Stimulated activated naive CD4-positive, alpha-beta T cell treated with Interleukin-2 at 50 U/mL for 16 hours (primary cell): ENCODE measurements around the gene P2RX7.
A peak's percentile ranks its signal among the peaks of the same experiment; 100 is the strongest.

Experiments used
- DNase-seq: peaks from one replicate; lab custom pipeline; 2025; lab: John Stamatoyannopoulos, UW

Gene P2RX7

GRCh38 chr12:121229826-121230537, 97.3 kb downstream of the P2RX7 start:
- DNase-seq = peak; percentile 51

- no peak for DNase-seq
Measured at GRCh38 chr12:121230538-121230907, 97.8 kb downstream of the P2RX7 start.

DNA sequence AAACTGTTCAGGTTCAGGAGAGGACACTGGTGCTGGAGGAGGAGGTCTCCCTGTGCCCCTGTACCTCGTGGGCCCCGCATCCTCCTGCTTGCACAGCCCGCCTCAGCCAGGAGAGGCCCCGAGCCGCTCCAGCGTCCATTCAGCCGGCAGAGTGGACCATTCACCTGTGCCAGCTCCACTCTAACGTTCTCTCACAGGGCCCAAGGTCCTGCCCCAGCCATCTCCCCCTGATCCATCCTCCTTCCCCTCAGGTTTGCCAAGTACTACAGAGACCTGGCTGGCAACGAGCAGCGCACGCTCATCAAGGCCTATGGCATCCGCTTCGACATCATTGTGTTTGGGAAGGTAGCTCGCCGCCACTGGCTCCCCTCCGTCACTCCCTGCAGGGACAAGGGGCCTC, 99.5 kb downstream of the P2RX7 start:
- no peak for DNase-seq

DNA sequence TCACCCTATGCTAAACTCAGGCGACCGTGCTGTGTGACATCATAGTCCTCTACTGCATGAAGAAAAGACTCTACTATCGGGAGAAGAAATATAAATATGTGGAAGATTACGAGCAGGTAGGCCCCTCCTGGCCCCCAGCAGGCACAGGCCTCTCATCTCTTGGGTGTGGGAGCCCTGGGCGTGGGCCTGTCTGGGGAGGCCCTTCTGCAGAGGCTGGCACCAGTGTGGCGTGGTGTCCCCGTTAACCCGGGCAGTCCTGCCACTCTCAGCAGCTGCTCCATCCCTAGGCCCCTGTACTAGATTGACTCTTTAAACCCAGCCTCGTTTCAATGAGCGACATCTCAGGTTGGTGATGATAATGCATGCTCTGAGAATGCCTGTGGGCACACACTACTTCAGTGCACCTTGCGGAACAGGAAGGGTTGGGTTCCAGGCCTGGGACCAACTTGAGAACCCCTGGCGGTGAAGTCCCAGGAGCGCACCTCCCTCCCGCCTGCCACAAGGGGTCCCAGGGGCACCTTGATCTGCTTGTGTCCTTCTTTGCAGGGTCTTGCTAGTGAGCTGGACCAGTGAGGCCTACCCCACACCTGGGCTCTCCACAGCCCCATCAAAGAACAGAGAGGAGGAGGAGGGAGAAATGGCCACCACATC, 100.4 kb downstream of the P2RX7 start:
- DNase-seq = no peak

GRCh38 chr12:121233628-121234020, 100.9 kb downstream of the P2RX7 start:
- no peak for DNase-seq

GRCh38 chr12:121236776-121237175, 104.1 kb downstream of the P2RX7 start:
- DNase-seq = no peak

- DNase-seq = no peak
Measured at GRCh38 chr12:121237415-121237814, 104.7 kb downstream of the P2RX7 start.
